Dendritic cell treated with granulocyte-macrophage colony-stimulating factor and Interleukin-4, amounts not matched to agents 40 ng/mL and 50 ng/mL, for 4 days (primary cell): ENCODE measurements around the gene DHX57.
A peak's percentile ranks its signal among the peaks of the same experiment; 100 is the strongest.

ENCODE experiments used
- H3K27ac Mint-ChIP-seq: one replicate; pipeline ENCODE4 v1.8.0; 2022; ENCODE audit warnings: mild to moderate bottlenecking, mixed read lengths
- H3K27me3 Mint-ChIP-seq: one replicate; pipeline ENCODE4 v1.8.0; 2022; ENCODE audit warnings: mild to moderate bottlenecking, mixed read lengths
- H3K36me3 Mint-ChIP-seq: one replicate; pipeline ENCODE4 v1.8.0; 2022; ENCODE audit warnings: low read depth, mixed read lengths
- H3K4me1 Mint-ChIP-seq: one replicate; pipeline ENCODE4 v1.8.0; 2022; ENCODE audit warnings: low read depth, mixed read lengths
- H3K4me3 Mint-ChIP-seq: one replicate; pipeline ENCODE4 v1.8.0; 2022; ENCODE audit warnings: mild to moderate bottlenecking, moderate library complexity, mixed read lengths
- H3K9me3 Mint-ChIP-seq: one replicate; pipeline ENCODE4 v1.8.0; 2022; ENCODE audit warnings: mixed read lengths
- intact Hi-C: fragments of 100-400 bp; cut with micrococcal nuclease; formaldehyde crosslinking; loops from one replicate; pipeline ENCODE4 v1.15.0; 2022

Gene DHX57

DNA sequence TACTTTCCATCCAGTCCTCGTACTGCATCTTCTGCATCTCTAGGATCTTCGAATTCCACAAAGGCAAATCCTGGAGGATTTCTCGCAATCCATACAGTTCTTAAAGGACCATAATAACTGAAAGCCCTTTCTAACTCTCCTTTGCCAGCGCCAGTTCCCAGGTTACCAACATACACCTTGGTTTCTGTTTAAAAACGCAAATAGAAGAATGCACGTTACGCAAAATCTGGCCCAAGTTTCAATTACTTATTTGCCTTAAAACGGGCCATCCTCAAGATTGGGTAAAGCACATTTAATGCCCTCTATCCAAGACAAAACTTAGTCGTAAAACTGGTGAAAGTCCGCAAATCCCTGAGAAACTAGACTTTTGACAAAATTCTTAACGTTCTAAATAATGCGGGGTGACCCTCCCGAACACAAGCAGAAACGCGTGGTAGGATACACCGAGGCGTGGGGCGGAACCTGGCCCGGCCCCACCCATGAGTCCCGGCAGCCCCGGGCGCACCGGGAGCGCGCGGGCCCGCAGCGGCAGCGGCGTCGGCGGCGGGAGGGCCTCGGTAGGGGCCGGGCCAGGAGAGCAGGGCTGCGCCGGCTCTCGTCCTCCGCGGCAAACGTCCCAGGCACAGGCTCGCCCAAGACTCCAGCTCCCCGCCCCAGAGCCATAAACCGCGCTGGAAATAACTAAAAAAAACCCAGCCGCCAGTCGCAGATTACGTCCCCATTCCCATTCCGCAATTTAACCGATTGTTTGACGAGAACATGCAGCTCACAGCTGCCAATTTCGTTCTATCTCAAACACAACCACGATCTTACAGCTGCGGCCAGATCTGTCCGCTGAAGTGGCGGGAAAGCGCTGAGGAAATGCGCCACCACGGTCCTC, 125.5 kb downstream of the DHX57 start:
- Mint-ChIP-seq H3K36me3 (peaks cover 63% of the 10 kb centered on the region), H3K27me3 (no peaks in the 10 kb centered on the region), H3K4me1 (peaks cover 49% of the 10 kb centered on the region), H3K27ac (peak overlapping the region; percentile 98), H3K4me3 (peak overlapping the region; percentile 94), H3K9me3 (no peaks in the 10 kb centered on the region)
- intact Hi-C loops, result loop anchor here (2.0 to 5.0 kb wide), 2 partner anchors 87 to 125 kb away; partner anchors contain the start of genes DHX57 and MORN2

DNA sequence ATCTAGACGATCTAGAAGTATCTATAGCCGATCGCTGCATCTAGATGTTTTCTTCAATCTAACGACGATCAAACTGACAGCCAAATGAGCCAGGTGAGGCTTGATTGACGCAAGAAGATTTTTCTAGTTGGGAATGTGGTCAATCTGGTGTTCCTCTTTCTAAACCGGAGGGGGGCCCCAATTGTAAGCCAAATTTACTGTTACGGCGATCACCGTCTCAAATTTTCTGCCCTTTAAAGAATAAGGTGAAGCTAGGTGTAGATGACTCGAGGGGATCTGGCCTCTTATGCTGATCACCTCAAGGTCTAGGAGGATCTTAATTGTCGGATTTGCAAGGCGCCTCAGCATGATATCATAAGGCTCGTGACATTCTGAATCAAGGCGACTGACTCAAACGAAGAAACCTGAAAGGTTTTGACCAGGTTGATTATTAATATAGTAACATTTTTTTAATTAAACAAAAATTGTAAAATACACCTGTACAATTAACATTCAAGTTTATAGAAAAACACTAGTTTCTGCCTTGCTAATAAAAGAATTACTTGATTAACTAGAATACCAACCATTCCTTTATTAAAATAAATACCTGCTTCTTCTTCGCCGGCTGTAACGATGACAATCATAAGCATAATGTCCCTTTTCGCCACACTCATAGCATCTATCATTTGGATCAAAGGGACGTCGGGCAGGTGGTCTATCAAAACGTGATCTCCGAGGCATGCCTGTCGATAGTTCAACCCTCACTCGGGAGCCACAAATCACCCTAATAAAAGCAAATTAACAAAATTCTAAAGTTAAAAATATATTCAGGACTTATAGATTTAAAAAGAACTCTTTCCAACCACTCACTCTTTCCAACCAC, 126.6 kb downstream of the DHX57 start:
- H3K27me3 Mint-ChIP-seq, result no peaks in the 10 kb centered on the region
- no peaks in the 10 kb centered on the region for H3K9me3 Mint-ChIP-seq
- H3K27ac Mint-ChIP-seq, result peak overlapping the region; percentile 98
- H3K36me3 Mint-ChIP-seq, result peaks cover 73% of the 10 kb centered on the region
- intact Hi-C loops, result no loop called here
- H3K4me3 Mint-ChIP-seq, result peak overlapping the region; percentile 94
- H3K4me1 Mint-ChIP-seq, result peaks cover 49% of the 10 kb centered on the region

DNA sequence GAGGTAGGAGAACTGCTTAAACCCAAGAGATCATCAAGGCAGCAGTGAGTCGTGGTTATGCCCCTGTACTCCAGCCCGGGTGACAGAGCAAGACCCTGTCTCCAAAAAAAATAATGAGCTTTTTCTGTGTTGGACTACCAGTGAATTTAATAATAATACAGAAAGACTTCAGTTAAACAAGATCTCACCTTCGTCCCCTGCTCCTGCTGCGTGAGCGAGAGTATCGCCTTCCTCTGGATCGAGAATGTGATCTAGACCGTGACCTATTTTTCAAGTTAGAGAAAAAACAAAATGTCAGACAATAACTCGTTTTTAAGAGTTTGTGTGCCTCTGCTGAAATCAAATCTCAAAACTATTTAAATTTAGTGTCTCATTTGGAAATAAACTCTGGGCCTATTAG, 127.3 kb downstream of the DHX57 start:
- Mint-ChIP-seq H3K9me3 (no peaks in the 10 kb centered on the region), H3K27ac (no peak overlapping the region), H3K27me3 (no peaks in the 10 kb centered on the region), H3K4me3 (no peak overlapping the region), H3K4me1 (peaks cover 49% of the 10 kb centered on the region), H3K36me3 (peaks cover 81% of the 10 kb centered on the region)
- intact Hi-C loops, result no loop called here

DNA sequence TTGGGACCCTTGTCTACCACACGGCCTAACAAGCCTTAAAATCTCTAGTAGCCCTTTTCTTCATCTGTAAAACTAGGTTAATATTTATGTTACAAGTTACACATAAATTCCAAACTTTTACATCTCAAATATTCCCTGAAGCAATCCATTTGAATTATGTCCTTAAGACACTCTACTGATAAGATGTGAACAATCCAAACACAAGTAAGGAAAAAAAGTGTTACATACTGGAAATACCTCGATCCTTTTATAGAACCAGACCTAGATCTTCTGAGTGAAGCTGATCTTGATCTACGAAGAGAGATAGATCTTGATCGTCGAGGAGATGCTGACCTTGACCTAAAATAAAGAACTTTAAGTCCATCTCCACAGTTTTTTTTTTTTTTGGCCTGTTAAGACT, 127.9 kb downstream of the DHX57 start:
- H3K4me1 Mint-ChIP-seq, result peaks cover 49% of the 10 kb centered on the region
- H3K9me3 Mint-ChIP-seq, result no peaks in the 10 kb centered on the region
- H3K4me3 Mint-ChIP-seq, result no peak overlapping the region
- H3K36me3 Mint-ChIP-seq, result peaks cover 87% of the 10 kb centered on the region
- no peak overlapping the region for H3K27ac Mint-ChIP-seq
- intact Hi-C loops, result no loop called here
- H3K27me3 Mint-ChIP-seq, result no peaks in the 10 kb centered on the region
